ENCODE data around the gene PRR13.
"Not testable (repeated sequence)": the region's sequence is repeated elsewhere in the genome, so short reads cannot be mapped to it uniquely, and the experiment has no call there.

The PRR13 gene, protein sequence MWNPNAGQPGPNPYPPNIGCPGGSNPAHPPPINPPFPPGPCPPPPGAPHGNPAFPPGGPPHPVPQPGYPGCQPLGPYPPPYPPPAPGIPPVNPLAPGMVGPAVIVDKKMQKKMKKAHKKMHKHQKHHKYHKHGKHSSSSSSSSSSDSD

DNA sequence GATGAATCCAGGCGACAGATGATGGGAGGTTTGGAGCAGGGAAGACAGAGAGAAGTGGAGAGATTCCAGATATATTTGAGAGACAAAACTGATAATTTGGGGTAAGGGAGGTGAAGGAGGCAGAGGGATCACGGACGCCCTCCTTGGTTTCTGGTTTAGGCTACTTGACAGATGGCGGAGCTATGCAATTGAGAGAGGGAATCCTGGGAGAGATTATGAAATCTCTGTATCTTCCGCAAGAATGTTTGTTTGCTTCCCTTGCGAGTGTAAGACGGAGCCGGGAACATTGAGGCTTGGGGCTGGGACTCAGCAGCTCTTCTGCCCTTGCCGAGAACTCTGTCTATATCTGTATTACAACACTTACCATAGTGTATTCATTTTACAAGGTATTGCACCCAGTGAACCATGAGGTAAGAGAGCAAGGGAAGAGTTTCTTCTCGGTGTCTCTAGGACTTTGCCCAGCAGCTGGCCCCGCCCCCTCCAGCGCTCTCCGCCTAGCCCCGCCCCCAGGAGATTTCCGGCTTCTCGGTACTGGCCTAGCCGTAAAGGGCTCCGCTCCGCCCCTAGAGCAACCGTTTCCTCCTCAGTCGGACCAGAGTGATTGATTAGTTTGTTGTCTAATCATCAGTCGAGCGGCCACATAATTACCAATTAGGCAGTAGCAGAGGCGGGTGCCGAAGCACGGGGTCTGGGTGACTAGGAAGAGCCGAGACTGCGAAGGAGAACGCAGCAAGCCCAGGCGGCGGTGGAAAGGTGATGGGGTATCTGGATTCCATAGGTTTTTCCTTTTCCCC lies at the start of gene PRR13:
TSS of gene PRR13 (plus strand) at position 695 of the 794 bp plus-strand sequence. CDS start 981 bp downstream, outside the sequence.
- peak; percentile 98 for DNase-seq

DNA sequence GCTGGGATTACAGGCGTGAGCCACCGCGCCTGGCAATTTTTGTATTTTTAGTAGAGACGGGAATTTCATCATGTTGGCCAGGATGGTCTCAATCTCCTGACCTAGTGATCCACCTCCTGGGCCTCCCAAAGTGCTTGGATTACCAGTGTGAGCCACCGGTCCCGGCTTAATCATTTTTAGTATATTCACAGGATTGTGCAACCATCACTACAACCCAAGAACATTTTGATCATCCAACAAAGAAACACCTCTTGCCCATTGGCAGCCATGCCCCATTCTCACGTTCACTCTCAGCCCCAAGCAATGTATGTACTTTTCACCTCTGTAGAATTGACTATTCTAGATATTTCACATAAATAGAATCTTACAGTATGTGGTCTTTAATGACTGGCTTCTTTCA lies 41.6 kb upstream of the PRR13 start:
- DNase-seq: no peak

DNA sequence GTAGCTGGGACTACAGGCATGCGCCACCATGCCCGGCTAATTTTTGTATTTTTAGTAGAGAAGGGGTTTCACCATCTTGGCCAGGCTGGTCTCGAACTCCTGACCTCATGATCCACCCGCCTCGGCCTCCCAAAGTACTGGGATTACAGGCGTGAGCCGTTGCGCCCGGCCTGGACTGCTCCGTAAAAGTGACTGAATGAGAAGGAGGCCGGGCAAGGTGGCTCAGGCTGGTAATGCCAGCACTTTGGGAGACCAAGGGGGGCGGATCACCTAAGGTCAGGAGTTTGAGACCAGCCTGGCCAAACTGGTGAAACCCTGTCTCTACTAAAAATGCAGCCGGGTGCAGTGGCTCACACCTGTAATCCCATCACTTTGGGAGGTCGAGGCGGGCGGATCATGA lies 39.2 kb upstream of the PRR13 start:
- not testable (repeated sequence) for DNase-seq

DNA sequence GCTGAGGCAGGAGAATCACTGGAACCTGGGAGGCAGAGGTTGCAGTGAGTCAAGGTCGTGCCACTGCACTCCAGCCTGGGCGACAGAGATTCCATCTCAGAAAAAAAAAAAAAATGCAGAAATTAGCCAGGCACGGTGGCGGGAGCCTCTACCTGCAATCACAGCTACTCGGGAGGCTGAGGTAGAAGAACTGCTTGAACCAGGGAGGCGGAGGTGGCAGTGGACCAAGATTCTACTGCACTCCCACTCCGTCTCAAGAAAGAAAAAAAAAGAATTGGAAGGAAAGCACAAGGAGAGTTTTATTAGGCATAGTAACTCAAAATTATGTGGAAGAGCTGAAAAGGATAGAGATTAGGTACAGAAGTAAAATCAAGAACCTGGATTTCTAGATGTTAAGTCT lies 38.7 kb upstream of the PRR13 start:
- no peak for DNase-seq

DNA sequence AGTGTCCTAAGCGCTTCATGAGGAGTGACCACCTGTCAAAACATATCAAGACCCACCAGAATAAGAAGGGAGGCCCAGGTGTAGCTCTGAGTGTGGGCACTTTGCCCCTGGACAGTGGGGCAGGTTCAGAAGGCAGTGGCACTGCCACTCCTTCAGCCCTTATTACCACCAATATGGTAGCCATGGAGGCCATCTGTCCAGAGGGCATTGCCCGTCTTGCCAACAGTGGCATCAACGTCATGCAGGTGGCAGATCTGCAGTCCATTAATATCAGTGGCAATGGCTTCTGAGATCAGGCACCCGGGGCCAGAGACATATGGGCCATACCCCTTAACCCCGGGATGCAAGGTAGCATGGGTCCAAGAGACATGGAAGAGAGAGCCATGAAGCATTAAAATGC lies 30.6 kb upstream of the PRR13 start:
- DNase-seq: no peak

DNA sequence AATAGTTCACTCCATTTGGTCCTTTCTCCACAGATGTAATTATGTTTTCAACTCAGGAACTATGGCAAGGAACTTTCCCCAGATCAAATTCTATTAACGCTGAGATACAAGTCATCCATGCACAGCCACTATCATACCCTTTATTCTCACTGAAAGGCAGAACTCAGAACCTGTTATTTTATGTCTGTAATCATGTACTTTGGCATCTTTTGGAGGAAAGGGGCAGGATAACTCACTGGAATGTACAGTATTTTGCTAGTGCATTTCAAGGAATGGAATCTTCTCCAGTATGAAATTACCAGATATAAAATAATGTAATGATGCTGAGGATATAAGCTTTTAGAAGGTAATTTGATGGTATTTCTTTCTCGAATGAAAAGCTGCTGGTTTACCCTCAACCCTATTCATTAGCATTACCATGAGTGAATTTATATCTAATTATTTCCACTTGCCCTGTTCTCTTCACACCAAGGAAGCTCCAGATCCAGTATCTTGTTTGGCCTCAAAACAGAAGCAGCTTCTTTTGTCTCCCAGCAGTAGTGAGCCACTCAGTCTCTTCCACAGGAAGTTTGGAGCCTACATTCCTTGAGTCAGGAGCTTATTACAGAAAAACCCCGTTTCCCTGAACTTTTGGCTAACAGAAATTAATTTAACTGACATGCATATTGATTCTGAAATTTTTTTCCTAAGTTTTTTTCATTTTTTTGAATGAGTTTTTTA lies 27.9 kb upstream of the PRR13 start:
- no peak for DNase-seq

DNA sequence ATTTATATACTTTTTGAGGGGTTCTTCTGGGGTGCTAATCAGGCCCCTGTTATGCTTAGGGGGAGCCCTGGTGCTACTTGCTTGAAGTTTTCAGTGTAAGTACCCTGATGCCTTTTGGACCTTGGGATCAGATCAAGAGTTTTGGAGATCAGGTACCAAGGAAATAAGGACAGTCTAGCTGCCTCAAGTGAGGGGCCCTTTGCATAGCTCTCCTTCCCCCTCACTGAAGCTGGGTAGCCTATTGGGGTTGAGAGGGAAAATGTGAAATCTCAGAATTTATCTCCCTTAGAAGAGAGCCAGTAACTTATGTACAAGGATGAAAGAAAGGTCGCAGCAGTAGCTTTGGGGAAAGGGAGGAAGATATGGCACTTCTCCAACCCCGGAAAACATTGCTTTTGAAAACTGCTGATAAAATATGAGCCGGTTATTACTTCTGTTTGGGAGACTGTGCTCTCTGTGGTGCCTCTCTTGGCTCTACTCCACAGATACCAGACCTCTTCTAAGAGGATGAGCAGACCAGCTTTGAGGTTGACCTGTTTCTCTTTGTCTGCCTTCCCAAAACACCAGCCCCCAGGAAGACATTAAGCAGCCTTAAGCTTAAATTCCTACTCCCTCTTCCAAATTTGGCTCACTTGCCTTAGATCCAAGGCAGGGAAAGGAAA lies 26.6 kb upstream of the PRR13 start:
- no peak for DNase-seq

DNA sequence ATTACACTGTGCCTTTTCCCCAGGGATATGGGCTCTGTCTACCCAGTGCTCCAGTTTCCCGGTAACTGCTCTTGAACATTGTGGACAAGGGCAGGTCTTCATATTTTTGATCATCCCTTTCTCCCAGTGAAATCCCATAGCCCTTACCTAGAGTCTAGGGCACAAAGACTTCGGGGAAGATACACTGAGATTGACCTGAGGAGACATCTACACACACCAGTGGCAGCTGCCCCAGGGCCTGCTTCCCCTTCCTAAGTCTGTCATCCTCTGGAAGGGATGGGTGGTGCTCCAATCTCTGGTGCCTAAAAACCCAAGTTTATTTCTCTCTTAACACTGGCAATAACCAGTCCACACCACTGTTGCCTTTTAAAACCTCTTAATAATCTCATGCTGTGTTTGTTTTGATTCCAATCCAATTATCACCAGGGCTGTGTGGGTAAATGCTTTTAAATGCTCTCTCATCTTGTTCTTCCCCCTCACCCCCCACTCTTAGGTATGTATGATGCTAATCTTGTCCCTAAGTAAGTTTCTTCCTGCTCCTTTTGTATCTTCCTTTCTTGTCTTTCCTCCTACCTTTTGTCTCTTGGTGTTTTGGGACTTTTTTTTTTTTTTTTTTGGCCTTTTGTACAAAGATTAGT lies 25.7 kb upstream of the PRR13 start:
- not testable (repeated sequence) for DNase-seq

DNA sequence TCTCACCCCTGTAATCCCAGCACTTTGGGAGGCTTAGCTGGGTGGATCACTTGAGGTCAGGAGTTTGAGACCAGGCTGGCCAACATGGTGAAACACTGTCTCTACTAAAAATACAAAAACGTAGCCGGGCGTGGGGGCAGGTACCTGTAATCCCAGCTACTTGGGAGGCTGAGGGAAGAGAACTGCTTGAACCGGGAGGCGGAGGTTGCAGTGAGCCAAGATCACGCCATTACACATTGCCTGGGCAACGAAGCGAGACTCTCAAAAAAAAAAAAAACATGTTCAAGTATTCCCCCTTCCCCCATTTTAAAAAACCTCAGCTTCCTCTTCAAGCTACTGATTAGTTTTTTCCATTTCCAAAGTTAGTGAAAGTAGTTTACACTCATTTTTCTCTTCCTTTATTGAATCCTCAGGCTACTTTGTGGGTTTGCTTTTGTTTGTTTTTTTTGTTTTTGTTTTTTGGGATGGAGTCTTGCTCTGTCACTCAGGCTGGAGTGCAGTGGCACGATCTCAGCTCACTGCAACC lies 24.2 kb upstream of the PRR13 start:
- not testable (repeated sequence) for DNase-seq

DNA sequence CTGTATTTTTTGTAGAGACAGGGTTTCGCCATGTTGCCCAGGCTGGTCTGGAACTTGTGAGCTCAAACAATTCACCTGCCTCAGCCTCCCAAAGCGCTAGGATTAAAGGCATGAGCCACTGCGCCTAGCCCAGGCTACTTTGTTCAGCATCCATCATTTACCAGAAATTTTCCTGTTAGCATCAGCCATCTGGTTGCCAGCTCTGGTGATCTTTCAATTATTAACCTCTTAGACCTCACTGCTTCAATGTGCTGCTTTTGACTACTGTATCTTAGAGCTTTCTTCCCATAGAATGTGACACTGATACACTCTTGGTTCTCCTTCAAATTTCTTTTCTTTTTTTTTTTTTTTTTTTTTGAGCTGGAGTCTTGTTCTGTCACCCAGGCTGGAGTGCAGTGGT lies 23.3 kb upstream of the PRR13 start:
- no peak for DNase-seq

DNA sequence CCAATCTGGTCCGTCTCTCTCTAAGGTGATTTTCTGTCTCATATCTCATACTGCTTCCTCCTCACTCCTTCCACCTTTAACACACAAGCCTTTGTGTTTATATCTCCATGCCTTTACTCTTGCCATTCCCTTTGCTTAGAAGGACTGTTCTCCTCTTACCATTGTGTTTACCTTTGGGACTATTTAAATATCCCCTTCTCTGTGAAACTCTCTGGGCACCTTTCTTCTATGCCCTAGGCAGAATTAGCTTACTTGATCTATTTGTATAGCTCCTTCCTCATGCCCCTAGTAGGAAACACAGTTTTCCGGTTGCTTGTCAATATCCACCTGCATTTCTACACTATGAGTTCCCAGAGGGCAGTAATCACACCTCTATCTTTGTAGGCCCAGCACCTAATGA lies 21.8 kb upstream of the PRR13 start:
- no peak for DNase-seq

DNA sequence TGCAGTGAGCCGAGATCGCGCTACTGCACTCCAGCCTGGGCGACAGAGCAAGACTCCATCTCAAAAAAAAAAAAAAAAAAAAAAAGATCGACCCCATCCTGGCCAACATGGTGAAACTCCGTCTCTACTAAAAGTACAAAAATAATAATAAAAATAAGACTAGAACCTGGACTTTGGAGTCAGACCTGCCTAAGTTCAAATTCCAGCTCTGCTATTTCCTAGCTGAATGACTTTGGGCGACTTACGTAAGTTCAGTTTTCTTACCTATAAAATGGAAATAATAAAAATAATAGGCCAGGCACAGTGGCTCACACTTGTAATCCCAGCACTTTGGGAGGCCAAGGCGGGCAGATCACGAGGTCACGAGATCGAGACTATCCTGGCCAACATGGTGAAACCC lies 19.3 kb upstream of the PRR13 start:
- DNase-seq: not testable (repeated sequence)

DNA sequence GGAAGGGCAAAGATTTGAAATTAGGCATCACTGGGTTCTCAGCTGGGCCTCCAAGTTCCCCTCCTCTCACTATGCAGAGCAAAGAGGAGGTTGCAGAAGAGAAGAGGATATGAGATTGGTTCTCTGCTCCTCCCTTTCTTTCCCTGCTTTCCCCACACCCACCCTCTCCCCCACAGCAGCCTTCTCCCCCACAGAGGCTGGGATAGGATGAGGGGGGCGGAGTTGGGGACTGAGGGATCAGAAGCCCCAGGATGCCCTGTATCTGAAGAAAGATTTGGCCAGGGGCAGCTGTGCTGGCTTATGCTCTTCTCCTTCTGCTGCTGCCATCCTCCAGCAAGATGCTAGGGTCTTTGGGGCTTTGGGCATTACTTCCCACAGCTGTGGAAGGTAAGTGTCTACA lies 17.9 kb upstream of the PRR13 start, which contains the start of gene AMHR2:
TSS of gene AMHR2 (plus strand) at position 259 of the 400 bp plus-strand sequence. CDS start at position 339, 80 bp downstream.
- DNase-seq: no peak

DNA sequence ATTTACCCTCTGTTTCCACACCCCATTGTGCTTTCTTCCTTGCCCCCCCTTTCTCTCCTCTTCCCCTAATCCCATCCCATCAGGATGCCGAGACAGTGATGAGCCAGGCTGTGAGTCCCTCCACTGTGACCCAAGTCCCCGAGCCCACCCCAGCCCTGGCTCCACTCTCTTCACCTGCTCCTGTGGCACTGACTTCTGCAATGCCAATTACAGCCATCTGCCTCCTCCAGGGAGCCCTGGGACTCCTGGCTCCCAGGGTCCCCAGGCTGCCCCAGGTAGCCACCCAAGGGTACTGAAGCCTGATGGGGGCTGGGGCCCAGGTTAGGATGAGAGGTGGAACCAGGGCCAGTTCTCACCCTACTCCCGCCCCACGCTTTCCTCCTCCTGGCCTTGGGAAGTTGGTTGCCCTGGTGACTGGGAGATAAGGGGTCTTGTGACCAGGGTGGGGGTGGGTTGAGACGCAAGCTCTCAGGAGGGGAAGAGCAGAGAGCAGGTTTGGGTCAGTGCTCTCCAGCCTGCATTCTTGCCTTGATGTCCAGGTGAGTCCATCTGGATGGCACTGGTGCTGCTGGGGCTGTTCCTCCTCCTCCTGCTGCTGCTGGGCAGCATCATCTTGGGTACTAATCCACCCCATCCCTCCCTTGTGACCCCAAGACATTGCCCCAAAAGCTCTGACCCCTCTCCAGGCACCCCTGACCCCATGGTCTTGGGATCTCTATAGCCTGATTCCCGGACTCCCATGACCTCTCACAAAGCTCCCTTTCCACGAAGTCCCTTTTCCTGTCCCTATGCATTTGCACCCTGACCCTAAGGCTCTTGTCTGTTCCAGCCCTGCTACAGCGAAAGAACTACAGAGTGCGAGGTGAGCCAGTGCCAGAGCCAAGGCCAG lies 16.7 kb upstream of the PRR13 start:
- no peak for DNase-seq

DNA sequence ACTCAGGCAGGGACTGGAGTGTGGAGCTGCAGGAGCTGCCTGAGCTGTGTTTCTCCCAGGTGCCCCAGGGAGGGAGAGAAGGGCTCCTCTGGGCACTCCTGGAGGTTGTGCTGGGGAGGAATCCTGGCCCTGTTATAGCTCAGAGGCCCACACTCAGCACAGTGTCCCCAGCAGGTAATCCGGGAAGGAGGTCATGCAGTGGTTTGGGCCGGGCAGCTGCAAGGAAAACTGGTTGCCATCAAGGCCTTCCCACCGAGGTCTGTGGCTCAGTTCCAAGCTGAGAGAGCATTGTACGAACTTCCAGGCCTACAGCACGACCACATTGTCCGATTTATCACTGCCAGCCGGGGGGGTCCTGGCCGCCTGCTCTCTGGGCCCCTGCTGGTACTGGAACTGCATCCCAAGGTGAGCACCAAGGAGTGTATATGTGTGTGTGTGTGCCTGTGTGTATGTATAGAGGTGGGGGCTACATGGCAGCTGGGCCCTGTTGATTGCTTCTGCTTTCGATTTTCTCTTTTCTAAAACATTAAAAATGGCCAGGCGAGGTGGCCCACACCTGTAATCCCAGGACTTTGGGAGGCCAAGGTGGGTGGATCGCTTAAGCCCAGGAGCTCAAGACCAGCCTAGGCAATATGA lies 15.9 kb upstream of the PRR13 start:
- no peak for DNase-seq

DNA sequence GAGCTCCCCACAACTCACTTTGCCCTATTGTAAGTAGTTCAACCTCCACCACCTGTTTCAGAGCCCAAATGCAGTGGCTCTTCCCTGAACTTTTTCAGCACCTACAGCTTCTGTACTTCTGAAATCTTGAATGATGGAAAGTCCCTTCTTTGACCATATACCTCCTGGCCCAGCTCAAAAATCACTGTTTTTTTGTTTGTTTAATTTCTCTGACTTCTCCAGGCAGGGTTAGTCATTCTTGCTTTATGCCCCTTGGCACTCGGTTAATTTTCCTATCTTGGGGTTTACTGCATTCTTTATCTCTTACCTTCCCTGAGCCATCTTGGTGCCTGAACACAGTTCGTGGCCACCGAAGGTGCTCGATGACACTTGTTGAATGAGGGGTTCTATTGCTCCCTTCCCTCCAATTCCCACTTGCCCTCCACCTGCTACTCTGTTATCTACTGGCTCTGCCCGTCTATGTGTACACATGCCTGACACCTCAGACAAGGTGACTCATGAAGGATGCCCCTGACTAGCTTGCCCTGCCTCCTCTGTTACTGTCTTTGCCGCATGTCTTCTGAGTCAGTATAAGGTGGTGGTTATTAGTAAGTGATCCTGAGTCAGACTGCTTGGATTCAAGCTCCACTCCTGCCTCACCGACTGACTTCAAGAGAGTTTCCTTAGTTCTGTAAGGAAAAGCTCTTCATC lies 13.5 kb upstream of the PRR13 start:
- no peak for DNase-seq

DNA sequence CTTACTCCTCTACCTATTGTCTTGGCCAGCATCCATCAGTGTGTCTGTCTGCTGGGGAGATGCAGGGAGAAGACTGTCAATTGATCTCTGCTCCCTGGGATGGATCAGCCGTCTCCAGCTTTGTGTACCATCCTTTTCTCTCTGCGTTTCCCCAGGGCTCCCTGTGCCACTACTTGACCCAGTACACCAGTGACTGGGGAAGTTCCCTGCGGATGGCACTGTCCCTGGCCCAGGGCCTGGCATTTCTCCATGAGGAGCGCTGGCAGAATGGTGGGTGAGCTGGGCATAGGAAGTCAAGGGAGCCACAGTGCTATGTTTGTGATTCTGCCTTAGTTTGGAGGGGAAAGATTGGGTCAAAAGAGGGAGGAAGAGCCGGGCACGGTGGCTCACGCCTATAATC lies 12.8 kb upstream of the PRR13 start:
- no peak for DNase-seq

DNA sequence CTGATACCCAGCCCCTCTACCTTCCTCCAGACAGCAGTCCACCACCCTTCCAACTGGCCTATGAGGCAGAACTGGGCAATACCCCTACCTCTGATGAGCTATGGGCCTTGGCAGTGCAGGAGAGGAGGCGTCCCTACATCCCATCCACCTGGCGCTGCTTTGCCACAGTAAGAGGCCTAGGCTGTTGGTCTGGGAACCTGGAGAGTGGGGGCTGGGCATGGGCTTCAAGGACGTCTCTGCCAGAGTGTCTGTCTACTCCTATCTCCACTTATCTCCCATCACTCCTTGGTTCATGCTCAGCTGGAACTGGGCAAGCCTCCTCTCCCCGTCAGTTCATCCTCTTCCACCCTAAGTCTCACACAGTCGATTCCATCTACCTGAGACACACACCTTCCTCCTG lies 11.4 kb upstream of the PRR13 start:
- no peak for DNase-seq

DNA sequence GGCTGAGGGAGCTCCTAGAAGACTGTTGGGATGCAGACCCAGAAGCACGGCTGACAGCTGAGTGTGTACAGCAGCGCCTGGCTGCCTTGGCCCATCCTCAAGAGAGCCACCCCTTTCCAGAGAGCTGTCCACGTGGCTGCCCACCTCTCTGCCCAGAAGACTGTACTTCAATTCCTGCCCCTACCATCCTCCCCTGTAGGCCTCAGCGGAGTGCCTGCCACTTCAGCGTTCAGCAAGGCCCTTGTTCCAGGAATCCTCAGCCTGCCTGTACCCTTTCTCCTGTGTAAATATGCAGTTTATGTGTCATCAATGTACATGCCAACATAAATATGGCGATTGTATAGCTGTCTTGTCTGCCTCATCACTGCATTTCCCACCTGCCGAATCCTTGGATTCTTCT lies 10.3 kb upstream of the PRR13 start:
- DNase-seq: no peak

DNA sequence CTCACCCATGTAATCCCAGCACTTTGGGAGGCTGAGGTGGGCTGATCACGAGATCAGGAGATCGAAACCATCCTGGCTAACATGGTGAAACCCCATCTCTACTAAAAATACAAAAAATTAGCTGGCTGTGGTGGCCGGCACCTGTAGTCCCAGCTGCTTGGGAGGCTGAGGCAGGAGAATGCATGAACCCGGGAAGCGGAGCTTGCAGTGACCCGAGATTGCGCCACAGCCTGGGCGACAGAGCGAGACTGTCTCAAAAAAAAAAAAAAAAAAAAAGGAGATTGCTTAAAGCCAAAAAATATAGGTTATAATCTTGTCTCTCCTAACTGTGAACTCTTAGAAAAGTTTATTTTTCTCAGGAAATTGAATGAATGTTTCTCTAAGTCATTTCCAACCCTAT lies 6.2 kb upstream of the PRR13 start:
- DNase-seq: not testable (repeated sequence)
